ENCODE results near the gene CACNA1G.

CACNA1G gene

GRCh38 chr17:50523208-50523607 is 37.3 kb upstream of the CACNA1G start:
- H3K27ac ChIP-seq, result no peak overlapping the region
- no peak for TF ChIP-seq CTCF (IDR thresholded peaks at IDR 0.05)
- no peak for TF ChIP-seq ZFX (IDR thresholded peaks at IDR 0.05; ENCODE audit: borderline replicate concordance)

GRCh38 chr17:50524838-50525237 is 35.7 kb upstream of the CACNA1G start:
- TF ChIP-seq CTCF (IDR thresholded peaks at IDR 0.05) (no peak), ZFX (IDR thresholded peaks at IDR 0.05; ENCODE audit: borderline replicate concordance) (no peak)
- H3K27ac ChIP-seq, result no peak overlapping the region

- TF ChIP-seq ZFX (IDR thresholded peaks at IDR 0.05; ENCODE audit: borderline replicate concordance) (no peak), CTCF (IDR thresholded peaks at IDR 0.05) (no peak)
- no peak overlapping the region for H3K27ac ChIP-seq
These were observed 33.3 kb upstream of the CACNA1G start for GRCh38 chr17:50527155-50527762.

- no peak overlapping the region for H3K27ac ChIP-seq
- no peak for TF ChIP-seq CTCF (IDR thresholded peaks at IDR 0.05)
- no peak for TF ChIP-seq ZFX (IDR thresholded peaks at IDR 0.05; ENCODE audit: borderline replicate concordance)
These were observed 32.5 kb upstream of the CACNA1G start for GRCh38 chr17:50527949-50528474.

GRCh38 chr17:50529849-50530248 is 30.7 kb upstream of the CACNA1G start:
- TF ChIP-seq ZFX (IDR thresholded peaks at IDR 0.05; ENCODE audit: borderline replicate concordance), result no peak
- TF ChIP-seq CTCF (IDR thresholded peaks at IDR 0.05), result no peak
- no peak overlapping the region for H3K27ac ChIP-seq

- no peak for TF ChIP-seq ZFX (IDR thresholded peaks at IDR 0.05; ENCODE audit: borderline replicate concordance)
- TF ChIP-seq CTCF (IDR thresholded peaks at IDR 0.05), result no peak
- H3K27ac ChIP-seq, result peak overlapping the region; percentile 98
These were observed 29.0 kb upstream of the CACNA1G start for GRCh38 chr17:50531428-50532025.

- peak within 1 kb of the TSS; percentile 98 for H3K27ac ChIP-seq
- no peak for TF ChIP-seq CTCF (IDR thresholded peaks at IDR 0.05)
- TF ChIP-seq ZFX (IDR thresholded peaks at IDR 0.05; ENCODE audit: borderline replicate concordance), result no peak
These were observed 28.0 kb upstream of the CACNA1G start, which contains the start of gene EPN3 for GRCh38 chr17:50532452-50533024. EPN3 (plus strand) TSS chr17:50532735; CDS start chr17:50536557, 3,822 bp downstream.

Data from 22Rv1 (cell line).